CD14-positive monocyte (primary cell): ENCODE results near the gene STK11IP. TPM values are rescaled to one million over a fixed set of nuclear protein-coding genes. Genes with fewer than 3 reads are reported as not detected.

Experiments
- DNase-seq, 3 donors: peaks; one replicate each; pipeline ENCODE4 v3.0.0-alpha.2; 2011 to 2022
- H2AFZ ChIP-seq: 2 replicates; pipeline ENCODE4 v1.6.0; 2012; ENCODE audit warnings: mild to moderate bottlenecking, low read depth, low read length, inconsistent platforms; ENCODE audit not compliant: insufficient read depth, poor library complexity, severe bottlenecking
- H3K27ac ChIP-seq, 2 donors: 1 replicate in 1 of 2; 2 replicates in 1 of 2; pipeline ENCODE4 v1.5.1; 2012 to 2013; ENCODE audit warnings: low read length in 2 of 2, control low read depth in 1 of 2, inconsistent platforms in 1 of 2, low read depth in 1 of 2, mild to moderate bottlenecking in 1 of 2
- H3K27me3 ChIP-seq, 2 donors: one replicate each; pipeline versions ENCODE4 v1.6.0 to v1.6.1; 2011 to 2013; ENCODE audit warnings: low read length in 2 of 2; ENCODE audit not compliant: control insufficient read depth in 2 of 2, insufficient read depth in 2 of 2
- H3K36me3 ChIP-seq, 2 donors: replicated peaks in 1 of 2; 1 replicate in 1 of 2; 2 replicates in 1 of 2; pipeline versions ENCODE4 v1.5.1 to v1.6.1; 2012 to 2013; ENCODE audit warnings: low read length in 2 of 2, control low read depth in 1 of 2, inconsistent platforms in 1 of 2, mild to moderate bottlenecking in 1 of 2; ENCODE audit not compliant: insufficient read depth in 2 of 2, control insufficient read depth in 1 of 2
- H3K4me1 ChIP-seq, 2 donors: 1 replicate in 1 of 2; 2 replicates in 1 of 2; pipeline versions ENCODE4 v1.5.1 to v1.6.1; 2012 to 2013; ENCODE audit warnings: low read length in 2 of 2, control low read depth in 1 of 2, inconsistent platforms in 1 of 2, mild to moderate bottlenecking in 1 of 2, moderate library complexity in 1 of 2; ENCODE audit not compliant: insufficient read depth in 2 of 2, control insufficient read depth in 1 of 2
- H3K4me2 ChIP-seq: replicated peaks from 2 replicates; pipeline ENCODE3; 2012; ENCODE audit warnings: low read length, moderate library complexity, mild to moderate bottlenecking; ENCODE audit not compliant: poor library complexity, severe bottlenecking; ENCODE audit errors: extremely low read depth
- H3K4me3 ChIP-seq, 3 experiments: fragments of 200-600 bp in 1 of 3; sonication (generic) in 1 of 3; replicated peaks in 1 of 3; 1 replicate in 2 of 3; 2 replicates in 1 of 3; pipeline ENCODE4 v1.5.1; 2011 to 2013; ENCODE audit warnings: low read length in 3 of 3, mild to moderate bottlenecking in 3 of 3, control low read depth in 2 of 3, low read depth in 2 of 3, inconsistent platforms in 1 of 3, moderate library complexity in 1 of 3
- H3K79me2 ChIP-seq: 2 replicates; pipeline ENCODE4 v1.6.0; 2012; ENCODE audit warnings: mild to moderate bottlenecking, control low read depth, inconsistent platforms, low read length, moderate library complexity; ENCODE audit not compliant: insufficient read depth
- H3K9ac ChIP-seq: 2 replicates; pipeline ENCODE4 v1.6.0; 2017; ENCODE audit warnings: low read length, mild to moderate bottlenecking; ENCODE audit not compliant: insufficient read depth, poor library complexity, severe bottlenecking
- H3K9me3 ChIP-seq, 2 donors: replicated peaks in 1 of 2; 1 replicate in 1 of 2; 2 replicates in 1 of 2; pipeline versions ENCODE4 v1.5.1 to v1.6.1; 2012 to 2013; ENCODE audit warnings: low read length in 2 of 2, control low read depth in 1 of 2; ENCODE audit not compliant: control insufficient read depth in 1 of 2, insufficient read depth in 1 of 2
- H4K20me1 ChIP-seq: 2 replicates; pipeline ENCODE4 v1.6.0; 2012; ENCODE audit warnings: mild to moderate bottlenecking, low read length, control low read depth, moderate library complexity; ENCODE audit not compliant: insufficient read depth
- H3K27ac Mint-ChIP-seq, 7 donors: one replicate each; pipeline ENCODE4 v1.8.0; 2020; ENCODE audit warnings: mild to moderate bottlenecking in 7 of 7, mixed read lengths in 7 of 7, moderate library complexity in 6 of 7, inconsistent platforms in 2 of 7
- H3K27me3 Mint-ChIP-seq, 3 donors: one replicate each; pipeline ENCODE4 v1.8.0; 2021 to 2022; ENCODE audit warnings: low read depth in 3 of 3, mild to moderate bottlenecking in 3 of 3, mixed read lengths in 3 of 3, moderate library complexity in 3 of 3, inconsistent platforms in 1 of 3
- H3K36me3 Mint-ChIP-seq, 2 donors: one replicate each; pipeline ENCODE4 v1.8.0; 2020; ENCODE audit warnings: mixed read lengths in 2 of 2, inconsistent platforms in 1 of 2, mild to moderate bottlenecking in 1 of 2
- H3K4me1 Mint-ChIP-seq: one replicate; pipeline ENCODE4 v1.8.0; 2020; ENCODE audit warnings: mild to moderate bottlenecking, mixed read lengths
- H3K4me3 Mint-ChIP-seq, 2 donors: one replicate each; pipeline ENCODE4 v1.8.0; 2020; ENCODE audit warnings: mild to moderate bottlenecking in 2 of 2, mixed read lengths in 2 of 2, moderate library complexity in 1 of 2
- H3K9me3 Mint-ChIP-seq, 7 donors: one replicate each; pipeline ENCODE4 v1.8.0; 2020 to 2022; ENCODE audit warnings: mixed read lengths in 7 of 7, mild to moderate bottlenecking in 6 of 7, moderate library complexity in 6 of 7, inconsistent platforms in 2 of 7
- WGBS: methylation state at CpG from one replicate; pipeline ENCODE4 v1.1.5; 2013; ENCODE audit warnings: missing lambda C conversion rate; ENCODE audit not compliant: insufficient coverage; 5-methylcytosine and 5-hydroxymethylcytosine counted together
- intact Hi-C, 2 donors: fragments of 100-400 bp; cut with micrococcal nuclease; formaldehyde crosslinking; loops; one replicate each; pipeline versions ENCODE4 v1.15.0 to v1.15.1; 2023
- polyA plus RNA-seq, 3 donors: library from polyadenylated mRNA; depleted of rRNA in 1 of 3; unstranded in 2 of 3; stranded (reverse) in 1 of 3; fragments of 300-500 nt in 2 of 3; fragments of >200 nt in 1 of 3; fragmentation: Illumina TruSeq in 2 of 3; gene quantifications; 1 replicate in 2 of 3; 2 replicates in 1 of 3; pipeline ENCODE4 v1.2.3, GENCODE V29; 2012 to 2021
- TF ChIP-seq, protein P1 (sequence below): fragments of 200-600 bp; IDR thresholded peaks from one replicate; pipeline ENCODE4 v1.8.0; 2022; ENCODE audit warnings: antibody characterized with exemption, mild to moderate bottlenecking

Gene STK11IP
- polyA plus RNA-seq, 3 donors = 13.0 to 79.1 (median 15.7) TPM

DNA sequence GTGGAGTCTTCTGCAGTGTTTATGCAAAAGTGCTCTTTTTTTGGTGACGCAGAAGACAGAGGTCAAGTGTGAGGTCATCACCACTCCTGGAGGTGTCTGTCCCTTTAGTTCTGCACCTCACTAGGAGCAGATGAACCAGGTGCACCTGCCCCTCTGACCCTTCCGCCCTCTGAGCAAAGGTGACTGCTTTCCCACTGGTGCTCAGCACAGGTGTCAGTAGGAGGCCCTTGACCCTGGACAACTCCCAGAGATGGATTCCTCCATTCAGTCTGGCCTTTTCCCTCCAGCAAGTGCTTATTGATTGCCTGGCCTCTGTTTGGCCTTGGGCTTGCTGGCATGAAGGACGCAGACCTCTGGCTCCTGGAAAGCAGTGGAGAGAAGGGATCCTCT, 21.1 kb downstream of the STK11IP start:
- intact Hi-C loops = loop anchor here in 1 of 2 donors (10.0 kb wide), 1 partner anchor 194 kb away; no protein-coding TSS in a partner anchor
- Mint-ChIP-seq H3K4me1 (peaks cover 4% of the 10 kb centered on the region), H3K27ac (no peak overlapping the region), H3K4me3 (no peak overlapping the region), H3K36me3 (peaks cover 33% of the 10 kb centered on the region in 2 donors), H3K9me3 (no peaks in the 10 kb centered on the region), H3K27me3 (peaks cover 7 to 10% (median 7%) of the 10 kb centered on the region in 3 donors)
- no peak overlapping the region for H3K9ac ChIP-seq
- WGBS = 100% methylated on average over 1 of the region's 3 CpGs
- no peaks in the 10 kb centered on the region for H4K20me1 ChIP-seq
- H3K79me2 ChIP-seq = no peaks in the 10 kb centered on the region
- H3K36me3 ChIP-seq = peaks cover 28 to 35% of the 10 kb centered on the region in 2 donors
- no peaks in the 10 kb centered on the region for H3K9me3 ChIP-seq
- no peaks in the 10 kb centered on the region for H3K4me1 ChIP-seq
- no peak overlapping the region for H3K27ac ChIP-seq
- no peak for DNase-seq
- H3K4me2 ChIP-seq = no peak overlapping the region
- H3K4me3 ChIP-seq = no peak overlapping the region
- peaks cover 0 to 4% of the 10 kb centered on the region in 2 donors for H3K27me3 ChIP-seq
- TF ChIP-seq, protein P1, sequence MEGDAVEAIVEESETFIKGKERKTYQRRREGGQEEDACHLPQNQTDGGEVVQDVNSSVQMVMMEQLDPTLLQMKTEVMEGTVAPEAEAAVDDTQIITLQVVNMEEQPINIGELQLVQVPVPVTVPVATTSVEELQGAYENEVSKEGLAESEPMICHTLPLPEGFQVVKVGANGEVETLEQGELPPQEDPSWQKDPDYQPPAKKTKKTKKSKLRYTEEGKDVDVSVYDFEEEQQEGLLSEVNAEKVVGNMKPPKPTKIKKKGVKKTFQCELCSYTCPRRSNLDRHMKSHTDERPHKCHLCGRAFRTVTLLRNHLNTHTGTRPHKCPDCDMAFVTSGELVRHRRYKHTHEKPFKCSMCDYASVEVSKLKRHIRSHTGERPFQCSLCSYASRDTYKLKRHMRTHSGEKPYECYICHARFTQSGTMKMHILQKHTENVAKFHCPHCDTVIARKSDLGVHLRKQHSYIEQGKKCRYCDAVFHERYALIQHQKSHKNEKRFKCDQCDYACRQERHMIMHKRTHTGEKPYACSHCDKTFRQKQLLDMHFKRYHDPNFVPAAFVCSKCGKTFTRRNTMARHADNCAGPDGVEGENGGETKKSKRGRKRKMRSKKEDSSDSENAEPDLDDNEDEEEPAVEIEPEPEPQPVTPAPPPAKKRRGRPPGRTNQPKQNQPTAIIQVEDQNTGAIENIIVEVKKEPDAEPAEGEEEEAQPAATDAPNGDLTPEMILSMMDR = no peak
- H2AFZ ChIP-seq = no peak overlapping the region

DNA sequence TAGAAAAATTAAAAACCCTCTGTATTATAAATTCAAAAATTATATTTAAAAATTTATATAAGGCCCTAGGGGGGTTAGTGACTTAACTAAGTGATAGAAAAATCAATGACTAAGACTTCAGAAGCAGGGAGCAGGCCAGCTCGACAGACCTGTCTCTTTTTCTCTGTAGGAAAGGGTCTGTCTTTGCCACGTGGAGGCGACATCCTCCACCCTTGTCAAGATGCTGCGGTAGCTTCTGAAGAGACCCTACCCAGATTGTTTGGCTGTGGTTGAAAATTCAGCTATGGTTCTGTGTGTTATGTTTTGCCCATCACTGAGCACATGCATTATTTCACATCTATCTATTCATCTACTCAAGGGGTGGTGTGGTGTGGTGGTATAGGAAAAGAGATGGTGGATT, 21.6 kb downstream of the STK11IP start:
- Histone ChIP-seq H3K9me3 (no peaks in the 10 kb centered on the region), H3K27ac (no peak overlapping the region), H4K20me1 (no peaks in the 10 kb centered on the region), H3K79me2 (no peaks in the 10 kb centered on the region), H3K4me3 (no peak overlapping the region), H3K9ac (no peak overlapping the region), H3K27me3 (peaks cover 0 to 8% of the 10 kb centered on the region in 2 donors), H2AFZ (no peak overlapping the region), H3K4me2 (no peak overlapping the region), H3K36me3 (peaks cover 23 to 30% of the 10 kb centered on the region in 2 donors), H3K4me1 (no peaks in the 10 kb centered on the region)
- intact Hi-C loops = loop anchor here in 1 of 2 donors (10.0 kb wide), 1 partner anchor 194 kb away; no protein-coding TSS in a partner anchor
- Mint-ChIP-seq H3K27ac (no peak overlapping the region), H3K36me3 (peaks cover 28% of the 10 kb centered on the region in 2 donors), H3K9me3 (no peaks in the 10 kb centered on the region), H3K4me1 (peaks cover 4% of the 10 kb centered on the region), H3K4me3 (no peak overlapping the region), H3K27me3 (peaks cover 7 to 13% (median 8%) of the 10 kb centered on the region in 3 donors)
- WGBS = 67% methylated on average over 1 of the region's 4 CpGs
- no peak for DNase-seq
- TF ChIP-seq, protein P1 = no peak
